Measurements from ENCODE around the gene DAPK2. TPM values are rescaled to one million over a fixed set of nuclear protein-coding genes. Genes with fewer than 3 reads are reported as not detected.
"Not testable (repeated sequence)": the region's sequence is repeated elsewhere in the genome, so short reads cannot be mapped to it uniquely, and the experiment has no call there.

DAPK2 gene
- total RNA-seq, 4 donors from 2014 or later = 45.1 to 244 (median 107) TPM

DNA sequence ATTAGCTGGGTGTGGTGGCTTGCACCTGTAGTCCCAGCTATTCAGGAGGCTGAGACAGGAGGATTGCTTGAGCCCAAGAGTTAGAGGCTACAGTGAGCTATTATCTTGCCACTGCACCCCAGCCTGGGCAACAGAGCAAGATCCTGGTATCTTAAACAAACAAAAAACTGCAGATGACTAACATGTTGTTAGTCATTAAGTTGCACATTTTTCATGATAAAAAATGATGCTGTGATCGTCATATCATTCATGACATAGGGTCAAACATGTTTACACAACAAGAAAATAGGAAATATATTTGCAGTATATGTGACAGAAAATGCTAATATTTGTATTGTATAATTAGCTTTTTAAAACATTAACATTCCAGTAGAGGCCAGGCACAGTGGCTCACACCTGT lies 20.2 kb upstream of the DAPK2 start:
- intact Hi-C loops (cut with DNase I; ENCODE audit: low total_unique reads) (loop anchor here (10.0 kb wide), 1 partner anchor 332 kb away; no protein-coding TSS in a partner anchor), in situ Hi-C loops (cut with MboI; ENCODE audit: low pct_ligation_motif_present in 1 of 4, low pct_unique_long_range_greater_than_20kb in 1 of 4, low sequenced_read_pairs in 3 of 4) (loop anchor here (5.0 to 25.0 kb wide), 5 partner anchors 129 to 604 kb away; no protein-coding TSS in a partner anchor)
- Histone ChIP-seq H3K27me3 (no peaks in the 10 kb centered on the region), H3K4me3 (no peak overlapping the region), H3K36me3 (no peaks in the 10 kb centered on the region), H3K27ac (no peak overlapping the region), H3K9me3 (no peaks in the 10 kb centered on the region), H3K4me1 (peaks cover 0 to 29% (median 8%) of the 10 kb centered on the region in 4 donors)
- WGBS, 2 donors (ENCODE audit: low coverage in 1 of 2) = 57 to 63% methylated on average over 1 of the region's 1 CpG
- TF ChIP-seq, protein P1, sequence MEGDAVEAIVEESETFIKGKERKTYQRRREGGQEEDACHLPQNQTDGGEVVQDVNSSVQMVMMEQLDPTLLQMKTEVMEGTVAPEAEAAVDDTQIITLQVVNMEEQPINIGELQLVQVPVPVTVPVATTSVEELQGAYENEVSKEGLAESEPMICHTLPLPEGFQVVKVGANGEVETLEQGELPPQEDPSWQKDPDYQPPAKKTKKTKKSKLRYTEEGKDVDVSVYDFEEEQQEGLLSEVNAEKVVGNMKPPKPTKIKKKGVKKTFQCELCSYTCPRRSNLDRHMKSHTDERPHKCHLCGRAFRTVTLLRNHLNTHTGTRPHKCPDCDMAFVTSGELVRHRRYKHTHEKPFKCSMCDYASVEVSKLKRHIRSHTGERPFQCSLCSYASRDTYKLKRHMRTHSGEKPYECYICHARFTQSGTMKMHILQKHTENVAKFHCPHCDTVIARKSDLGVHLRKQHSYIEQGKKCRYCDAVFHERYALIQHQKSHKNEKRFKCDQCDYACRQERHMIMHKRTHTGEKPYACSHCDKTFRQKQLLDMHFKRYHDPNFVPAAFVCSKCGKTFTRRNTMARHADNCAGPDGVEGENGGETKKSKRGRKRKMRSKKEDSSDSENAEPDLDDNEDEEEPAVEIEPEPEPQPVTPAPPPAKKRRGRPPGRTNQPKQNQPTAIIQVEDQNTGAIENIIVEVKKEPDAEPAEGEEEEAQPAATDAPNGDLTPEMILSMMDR (IDR thresholded peaks at IDR 0.05) = no peak
- no peak for TF ChIP-seq POLR2A (IDR thresholded peaks at IDR 0.05)
- TF ChIP-seq POLR2AphosphoS5 (IDR thresholded peaks at IDR 0.05) = no peak
- DNase-seq = no peak

DNA sequence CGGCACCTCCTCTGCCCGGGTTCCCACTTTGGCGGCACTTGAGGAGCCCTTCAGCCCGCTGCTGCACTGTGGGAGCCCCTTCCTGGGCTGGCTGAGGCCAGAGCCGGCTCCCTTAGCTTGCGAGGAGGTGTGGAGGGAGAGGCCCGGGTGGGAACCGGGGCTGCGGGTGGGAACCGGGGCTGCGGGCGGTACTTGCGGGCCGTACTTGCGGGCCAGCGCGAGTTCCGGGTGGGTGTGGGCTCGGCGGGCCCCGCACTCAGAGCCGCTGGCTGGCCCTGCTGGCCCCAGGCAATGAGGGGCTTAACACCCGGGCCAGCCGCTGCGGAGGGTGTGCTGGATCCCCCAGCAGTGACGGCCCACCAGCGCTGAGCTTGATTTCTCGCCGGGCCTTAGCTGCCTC lies 14.4 kb upstream of the DAPK2 start:
- DNase-seq = no peak
- TF ChIP-seq, protein P1 (IDR thresholded peaks at IDR 0.05) = no peak
- TF ChIP-seq POLR2A (IDR thresholded peaks at IDR 0.05) (no peak), EP300 (IDR thresholded peaks at IDR 0.05; ENCODE audit: low read depth) (no peak), POLR2AphosphoS5 (IDR thresholded peaks at IDR 0.05) (no peak)
- in situ Hi-C loops (cut with MboI; ENCODE audit: low pct_ligation_motif_present in 1 of 4, low pct_unique_long_range_greater_than_20kb in 1 of 4, low sequenced_read_pairs in 3 of 4) (loop anchor here (25.0 kb wide), 4 partner anchors 123 to 598 kb away; no protein-coding TSS in a partner anchor), intact Hi-C loops (cut with DNase I; ENCODE audit: low total_unique reads) (loop anchor here (10.0 kb wide), 1 partner anchor 326 kb away; no protein-coding TSS in a partner anchor)
- Histone ChIP-seq H3K27ac (no peak overlapping the region), H3K36me3 (no peaks in the 10 kb centered on the region), H3K27me3 (no peaks in the 10 kb centered on the region), H3K4me3 (no peak overlapping the region), H3K4me1 (no peaks in the 10 kb centered on the region), H3K9me3 (no peaks in the 10 kb centered on the region)
- 98% methylated on average over 16 of the region's 29 CpGs; no CpG with 5 or more reads in 1 of the 2 donors for WGBS, 2 donors (ENCODE audit: low coverage in 1 of 2)

- in situ Hi-C loops (cut with MboI; ENCODE audit: low pct_ligation_motif_present in 1 of 4, low pct_unique_long_range_greater_than_20kb in 1 of 4, low sequenced_read_pairs in 3 of 4) = loop anchor here (25.0 kb wide), 4 partner anchors 122 to 597 kb away; no protein-coding TSS in a partner anchor
- intact Hi-C loops (cut with DNase I; ENCODE audit: low total_unique reads) = not testable (repeated sequence)
- WGBS, 2 donors (ENCODE audit: low coverage in 1 of 2) = 93% methylated on average over 2 of the region's 2 CpGs; no CpG with 5 or more reads in 1 of the 2 donors
These were observed 12.8 kb upstream of the DAPK2 start for GRCh38 chr15:64059104-64059503.

GRCh38 chr15:64058279-64058678 lies 12.0 kb upstream of the DAPK2 start:
- DNase-seq = no peak
- no peak overlapping the region for H3K4me3 ChIP-seq
- intact Hi-C loops (cut with DNase I; ENCODE audit: low total_unique reads) (no loop called here), in situ Hi-C loops (cut with MboI; ENCODE audit: low pct_ligation_motif_present in 1 of 4, low pct_unique_long_range_greater_than_20kb in 1 of 4, low sequenced_read_pairs in 3 of 4) (loop anchor here (25.0 kb wide), 4 partner anchors 121 to 596 kb away; no protein-coding TSS in a partner anchor)
- H3K27ac ChIP-seq = no peak overlapping the region
- no peaks in the 10 kb centered on the region for H3K27me3 ChIP-seq
- TF ChIP-seq POLR2AphosphoS5 (IDR thresholded peaks at IDR 0.05) = no peak
- WGBS, 2 donors (ENCODE audit: low coverage in 1 of 2) = 80% methylated on average over 5 of the region's 5 CpGs; no CpG with 5 or more reads in 1 of the 2 donors
- no peaks in the 10 kb centered on the region for H3K9me3 ChIP-seq
- H3K4me1 ChIP-seq = no peaks in the 10 kb centered on the region
- no peaks in the 10 kb centered on the region for H3K36me3 ChIP-seq

More at GRCh38 chr15:64059104-64059503, 12.8 kb upstream of the DAPK2 start:
- H3K36me3 ChIP-seq, H3K27ac ChIP-seq, H3K4me3 ChIP-seq, H3K4me1 ChIP-seq, DNase-seq, H3K9me3 ChIP-seq, H3K27me3 ChIP-seq: not testable (repeated sequence)

DNA sequence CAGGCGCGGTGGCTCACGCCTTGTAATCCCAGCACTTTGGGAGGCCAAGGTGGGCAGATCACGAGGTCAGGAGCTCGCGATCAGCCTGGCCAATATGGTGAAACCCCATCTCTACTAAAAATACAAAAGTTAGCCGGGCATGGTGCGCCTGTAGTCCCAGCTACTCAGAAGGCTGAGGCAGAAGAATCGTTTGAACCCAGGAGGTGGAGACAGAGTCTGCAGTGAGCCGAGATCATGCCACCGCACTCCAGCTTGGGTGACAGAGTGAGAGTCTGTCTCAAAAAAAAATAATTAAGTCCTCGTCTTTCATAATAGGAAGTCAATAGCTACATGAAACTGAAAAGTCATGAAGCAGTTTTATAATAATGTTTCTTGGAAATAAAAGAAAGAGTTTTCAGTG lies 7.4 kb upstream of the DAPK2 start:
- H3K27me3 ChIP-seq; intact Hi-C loops (cut with DNase I; ENCODE audit: low total_unique reads); DNase-seq; H3K4me3 ChIP-seq; H3K27ac ChIP-seq; H3K36me3 ChIP-seq; H3K4me1 ChIP-seq; H3K9me3 ChIP-seq: not testable (repeated sequence)
- in situ Hi-C loops (cut with MboI; ENCODE audit: low pct_ligation_motif_present in 1 of 4, low pct_unique_long_range_greater_than_20kb in 1 of 4, low sequenced_read_pairs in 3 of 4) = loop anchor here (25.0 kb wide), 4 partner anchors 116 to 591 kb away; no protein-coding TSS in a partner anchor
- WGBS, 2 donors (ENCODE audit: low coverage in 1 of 2) = 85 to 88% methylated on average over 10 to 12 of the region's 12 CpGs

Measured in transverse colon (tissue), 4 donors.